ENCODE results near the gene IGF2BP2. TPM values are rescaled to one million over a fixed set of nuclear protein-coding genes. Genes with fewer than 3 reads are reported as not detected.

Gene IGF2BP2
- total RNA-seq, 1 experiment from 2014 or later, result 135 TPM

GRCh38 chr3:185663929-185664328, 160.9 kb downstream of the IGF2BP2 start:
- CTCF ChIA-PET, result no interaction called here
- Histone ChIP-seq H3K4me3 (replicated peaks in 1 of 2; ENCODE audit: low read depth in 1 of 2, low read length in 2 of 2) (no peak overlapping the region), H2AFZ (ENCODE audit: low read depth, low read length, poor library complexity, severe bottlenecking) (no peak overlapping the region), H3K27me3 (ENCODE audit: insufficient read depth, low read length) (no peaks in the 10 kb centered on the region), H3K27ac (ENCODE audit: low read depth, low read length) (no peak overlapping the region), H4K20me1 (ENCODE audit: insufficient read depth) (no peaks in the 10 kb centered on the region), H3K4me2 (ENCODE audit: low read length) (no peak overlapping the region), H3K4me1 (ENCODE audit: control insufficient read depth in 1 of 2, insufficient read depth in 2 of 2, low read length in 2 of 2) (peaks cover 0 to 15% of the 10 kb centered on the region in 2 experiments; a peak in 3 of 4 replicates), H3K79me2 (ENCODE audit: insufficient read depth, low read length) (peaks cover 10% of the 10 kb centered on the region; the same call in 1 of the 2 replicates), H3K9ac (ENCODE audit: low read length) (no peak overlapping the region), H3K9me3 (ENCODE audit: control insufficient read depth in 1 of 2, insufficient read depth in 1 of 2, low read depth in 1 of 2, low read length in 2 of 2) (no peaks in the 10 kb centered on the region), H3K9me2 (ENCODE audit: insufficient read depth) (no peaks in the 10 kb centered on the region), H3K36me3 (ENCODE audit: control insufficient read depth in 1 of 2, insufficient read depth in 2 of 2, low read length in 2 of 2) (peaks cover 11 to 14% of the 10 kb centered on the region in 2 experiments)
- BruUV-seq (replicated peaks), result no TSS peak
- no peak for DNase-seq (ENCODE audit: low read depth, low spot score)
- intact Hi-C loops (cut with micrococcal nuclease), result loop anchor here (5.0 kb wide), 2 partner anchors 313 to 613 kb away; no protein-coding TSS in a partner anchor
- ATAC-seq, result no peak
- RAD21 ChIA-PET (ENCODE audit: low non-redundant PET in 1 of 2, low total read pairs in 2 of 2, uncharacterized antibody in 2 of 2, unreplicated experiment in 2 of 2), result no interaction called here
- TF ChIP-seq SIN3A (IDR thresholded peaks at IDR 0.05; ENCODE audit: low read depth) (no peak), ZNF274 (IDR thresholded peaks at IDR 0.05; ENCODE audit: low read depth, low read length) (no peak), RAD21 (IDR thresholded peaks at IDR 0.05; ENCODE audit: low read depth) (no peak), TCF7L2 (IDR thresholded peaks at IDR 0.05; ENCODE audit: borderline replicate concordance, extremely low read depth, insufficient read depth, insufficient read length) (no peak), MAX (IDR thresholded peaks at IDR 0.05) (no peak), CBX3 (IDR thresholded peaks at IDR 0.05; ENCODE audit: low read depth) (no peak), SP1 (IDR thresholded peaks at IDR 0.05; ENCODE audit: low read depth) (no peak), ELF1 (IDR thresholded peaks at IDR 0.05; ENCODE audit: borderline replicate concordance, low read depth) (no peak), POLR2A (IDR thresholded peaks at IDR 0.05; ENCODE audit: borderline replicate concordance, extremely low read depth, insufficient read depth, insufficient read length) (no peak), REST (IDR thresholded peaks at IDR 0.05; ENCODE audit: low read depth) (no peak), POLR2AphosphoS5 (IDR thresholded peaks at IDR 0.05; ENCODE audit: low read depth, low read length) (no peak), SRF (IDR thresholded peaks at IDR 0.05; ENCODE audit: low read depth) (no peak), YY1 (IDR thresholded peaks at IDR 0.05; ENCODE audit: extremely low read depth, insufficient replicate concordance, low read depth, low read length) (no peak)
- TF ChIP-seq, protein P1, sequence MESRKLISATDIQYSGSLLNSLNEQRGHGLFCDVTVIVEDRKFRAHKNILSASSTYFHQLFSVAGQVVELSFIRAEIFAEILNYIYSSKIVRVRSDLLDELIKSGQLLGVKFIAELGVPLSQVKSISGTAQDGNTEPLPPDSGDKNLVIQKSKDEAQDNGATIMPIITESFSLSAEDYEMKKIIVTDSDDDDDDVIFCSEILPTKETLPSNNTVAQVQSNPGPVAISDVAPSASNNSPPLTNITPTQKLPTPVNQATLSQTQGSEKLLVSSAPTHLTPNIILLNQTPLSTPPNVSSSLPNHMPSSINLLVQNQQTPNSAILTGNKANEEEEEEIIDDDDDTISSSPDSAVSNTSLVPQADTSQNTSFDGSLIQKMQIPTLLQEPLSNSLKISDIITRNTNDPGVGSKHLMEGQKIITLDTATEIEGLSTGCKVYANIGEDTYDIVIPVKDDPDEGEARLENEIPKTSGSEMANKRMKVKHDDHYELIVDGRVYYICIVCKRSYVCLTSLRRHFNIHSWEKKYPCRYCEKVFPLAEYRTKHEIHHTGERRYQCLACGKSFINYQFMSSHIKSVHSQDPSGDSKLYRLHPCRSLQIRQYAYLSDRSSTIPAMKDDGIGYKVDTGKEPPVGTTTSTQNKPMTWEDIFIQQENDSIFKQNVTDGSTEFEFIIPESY (IDR thresholded peaks at IDR 0.05; ENCODE audit: extremely low read depth, insufficient replicate concordance, low read length), result no peak
- TF ChIP-seq, protein P2, sequence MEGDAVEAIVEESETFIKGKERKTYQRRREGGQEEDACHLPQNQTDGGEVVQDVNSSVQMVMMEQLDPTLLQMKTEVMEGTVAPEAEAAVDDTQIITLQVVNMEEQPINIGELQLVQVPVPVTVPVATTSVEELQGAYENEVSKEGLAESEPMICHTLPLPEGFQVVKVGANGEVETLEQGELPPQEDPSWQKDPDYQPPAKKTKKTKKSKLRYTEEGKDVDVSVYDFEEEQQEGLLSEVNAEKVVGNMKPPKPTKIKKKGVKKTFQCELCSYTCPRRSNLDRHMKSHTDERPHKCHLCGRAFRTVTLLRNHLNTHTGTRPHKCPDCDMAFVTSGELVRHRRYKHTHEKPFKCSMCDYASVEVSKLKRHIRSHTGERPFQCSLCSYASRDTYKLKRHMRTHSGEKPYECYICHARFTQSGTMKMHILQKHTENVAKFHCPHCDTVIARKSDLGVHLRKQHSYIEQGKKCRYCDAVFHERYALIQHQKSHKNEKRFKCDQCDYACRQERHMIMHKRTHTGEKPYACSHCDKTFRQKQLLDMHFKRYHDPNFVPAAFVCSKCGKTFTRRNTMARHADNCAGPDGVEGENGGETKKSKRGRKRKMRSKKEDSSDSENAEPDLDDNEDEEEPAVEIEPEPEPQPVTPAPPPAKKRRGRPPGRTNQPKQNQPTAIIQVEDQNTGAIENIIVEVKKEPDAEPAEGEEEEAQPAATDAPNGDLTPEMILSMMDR (IDR thresholded peaks at IDR 0.05 in 2 of 3, conservative IDR thresholded peaks at IDR 0.05 in 1 of 3; ENCODE audit: borderline replicate concordance in 1 of 3, insufficient read depth in 1 of 3, low read depth in 2 of 3, low read length in 2 of 3), result no peak
- POLR2A ChIA-PET, result no interaction called here

Measured in HCT116 (cell line).